HL-60 (cell line): ENCODE data around the gene ADAMTSL5.

Source experiments
- CTCF ChIP-seq: IDR thresholded peaks from one replicate; pipeline ENCODE4 v1.5.1; 2011; ENCODE audit warnings: low read length, control low read depth, inconsistent platforms; ENCODE audit not compliant: insufficient read depth
- REST ChIP-seq: IDR thresholded peaks from 2 replicates; pipeline ENCODE4 v1.6.1; 2012; ENCODE audit warnings: low read depth; ENCODE audit not compliant: insufficient replicate concordance

- no peak for TF ChIP-seq CTCF
- no peak for TF ChIP-seq REST
These were observed 1.5 kb upstream of the ADAMTSL5 start for GRCh38 chr19:1514295-1514661.
